Panc1 (cell line): ENCODE measurements around the gene DDIT4L. TPM values are rescaled to one million over a fixed set of nuclear protein-coding genes. Genes with fewer than 3 reads are reported as not detected.

Experiments used
- ATAC-seq: fragments of 200-7000 bp; cut with Tn5 transposase; 2 replicates; pipeline ENCODE4 v1.9.1; 2020; ENCODE audit warnings: mild to moderate bottlenecking, moderate library complexity
- BruUV-seq: library from RNA; stranded (reverse); fragments of 400-500 nt; replicated peaks from 2 replicates; lab custom pipeline; 2021; lab: Mats Ljungman, UMichigan
- CTCF ChIA-PET: fragments of 300-600 bp; sonication (Branson Sonifier 250); formaldehyde crosslinking; loops from one replicate; lab custom pipeline; 2022; ENCODE audit warnings: antibody characterized with exemption; lab: Charles Lee
- POLR2A ChIA-PET: fragments of 300-600 bp; sonication (Branson Sonifier 250); formaldehyde crosslinking; loops from one replicate; lab custom pipeline; 2022; ENCODE audit warnings: antibody characterized with exemption; lab: Charles Lee
- DNase-seq: peaks from one replicate; pipeline ENCODE4 v3.0.0-alpha.2; 2010; ENCODE audit warnings: low read depth, low spot score
- H3K27ac ChIP-seq: 2 replicates; pipeline ENCODE4 v1.5.1; 2011; ENCODE audit warnings: mild to moderate bottlenecking, low read length, inconsistent platforms
- H3K27me3 ChIP-seq: fragments of 200-500 bp; sonication (Bioruptor generic); 2 replicates; pipeline ENCODE4 v1.6.0; 2014; ENCODE audit warnings: low read length, inconsistent platforms; ENCODE audit not compliant: control insufficient read depth, insufficient read depth
- H3K36me3 ChIP-seq: fragments of 200-500 bp; sonication (Bioruptor generic); 2 replicates; pipeline ENCODE4 v1.5.1; 2014; ENCODE audit warnings: inconsistent platforms, mild to moderate bottlenecking, low read length, moderate library complexity; ENCODE audit not compliant: control insufficient read depth, insufficient read depth
- H3K4me1 ChIP-seq: 2 replicates; pipeline ENCODE4 v1.5.1; 2011; ENCODE audit warnings: inconsistent platforms, mild to moderate bottlenecking, low read length, moderate library complexity; ENCODE audit not compliant: control insufficient read depth, insufficient read depth
- H3K4me3 ChIP-seq, 2 experiments: 2 replicates each; pipeline ENCODE4 v1.5.1; 2011 to 2012; ENCODE audit warnings: low read depth in 2 of 2, low read length in 2 of 2, mild to moderate bottlenecking in 2 of 2, inconsistent platforms in 1 of 2, moderate library complexity in 1 of 2
- H3K9me3 ChIP-seq: fragments of 200-500 bp; sonication (Bioruptor generic); 2 replicates; pipeline ENCODE4 v1.5.1; 2014; ENCODE audit warnings: low read depth, mild to moderate bottlenecking, inconsistent platforms, low read length, moderate library complexity; ENCODE audit not compliant: control insufficient read depth, insufficient read depth
- POLR2AphosphoS5 ChIP-seq: IDR thresholded peaks from 2 replicates; pipeline ENCODE4 v1.6.1; 2012; ENCODE audit warnings: mild to moderate bottlenecking, low read depth, low read length, moderate library complexity
- REST ChIP-seq, 2 experiments: IDR thresholded peaks; 2 replicates each; pipeline ENCODE4 v1.6.1; 2011 to 2012; ENCODE audit warnings: low read depth in 2 of 2, control low read depth in 1 of 2, low read length in 1 of 2, mild to moderate bottlenecking in 1 of 2, moderate library complexity in 1 of 2; ENCODE audit not compliant: insufficient read depth in 1 of 2
- SIN3A ChIP-seq: IDR thresholded peaks from 2 replicates; pipeline ENCODE4 v1.6.1; 2012; ENCODE audit warnings: low read depth, mild to moderate bottlenecking, low read length, moderate library complexity, borderline replicate concordance; ENCODE audit not compliant: insufficient read depth
- TCF7L2 ChIP-seq: IDR thresholded peaks from 2 replicates; pipeline ENCODE4 v1.6.1; 2011; ENCODE audit warnings: mild to moderate bottlenecking, low read depth, low read length, inconsistent platforms
- in situ Hi-C: cut with HindIII; loops from 2 replicates; pipeline ENCODE4 v1.10.0; 2016; ENCODE audit warnings: low sequenced_read_pairs, low pct_unique_long_range_greater_than_20kb
- intact Hi-C: fragments of 100-400 bp; cut with micrococcal nuclease; formaldehyde crosslinking; loops from one replicate; pipeline ENCODE4 v1.10.0; 2022; ENCODE audit not compliant: unreplicated experiment
- total RNA-seq: library from RNA; stranded (reverse); gene quantifications from one replicate; pipeline ENCODE4 v1.2.1, GENCODE V29; 2021; ENCODE audit not compliant: unreplicated experiment
- TF ChIP-seq, protein P1 (sequence below): fragments of 450-650 bp; IDR thresholded peaks from 2 replicates; pipeline ENCODE4 v1.5.1; 2017; ENCODE audit warnings: mild to moderate bottlenecking

The DDIT4L gene
- total RNA-seq, 1 experiment from 2014 or later, result not detected

- Histone ChIP-seq H3K27ac (no peak overlapping the region), H3K27me3 (no peaks in the 10 kb centered on the region), H3K9me3 (no peaks in the 10 kb centered on the region), H3K4me3 (no peak overlapping the region), H3K36me3 (no peaks in the 10 kb centered on the region), H3K4me1 (no peaks in the 10 kb centered on the region)
- DNase-seq (no peak), ATAC-seq (no peak)
- POLR2A ChIA-PET, result no interaction called here
- no TSS peak for BruUV-seq
- TF ChIP-seq SIN3A (no peak), REST (IDR thresholded peaks at IDR 0.05; ENCODE audit: insufficient read depth in 1 of 2, low read depth in 2 of 2, low read length in 1 of 2) (no peak), POLR2AphosphoS5 (no peak), TCF7L2 (no peak)
- TF ChIP-seq, protein P1, sequence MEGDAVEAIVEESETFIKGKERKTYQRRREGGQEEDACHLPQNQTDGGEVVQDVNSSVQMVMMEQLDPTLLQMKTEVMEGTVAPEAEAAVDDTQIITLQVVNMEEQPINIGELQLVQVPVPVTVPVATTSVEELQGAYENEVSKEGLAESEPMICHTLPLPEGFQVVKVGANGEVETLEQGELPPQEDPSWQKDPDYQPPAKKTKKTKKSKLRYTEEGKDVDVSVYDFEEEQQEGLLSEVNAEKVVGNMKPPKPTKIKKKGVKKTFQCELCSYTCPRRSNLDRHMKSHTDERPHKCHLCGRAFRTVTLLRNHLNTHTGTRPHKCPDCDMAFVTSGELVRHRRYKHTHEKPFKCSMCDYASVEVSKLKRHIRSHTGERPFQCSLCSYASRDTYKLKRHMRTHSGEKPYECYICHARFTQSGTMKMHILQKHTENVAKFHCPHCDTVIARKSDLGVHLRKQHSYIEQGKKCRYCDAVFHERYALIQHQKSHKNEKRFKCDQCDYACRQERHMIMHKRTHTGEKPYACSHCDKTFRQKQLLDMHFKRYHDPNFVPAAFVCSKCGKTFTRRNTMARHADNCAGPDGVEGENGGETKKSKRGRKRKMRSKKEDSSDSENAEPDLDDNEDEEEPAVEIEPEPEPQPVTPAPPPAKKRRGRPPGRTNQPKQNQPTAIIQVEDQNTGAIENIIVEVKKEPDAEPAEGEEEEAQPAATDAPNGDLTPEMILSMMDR, result no peak
- in situ Hi-C loops, result no loop called here
- CTCF ChIA-PET, result no interaction called here
- intact Hi-C loops, result no loop called here
Measured at GRCh38 chr4:100208964-100209363, 18.7 kb upstream of the DDIT4L start.

DNA sequence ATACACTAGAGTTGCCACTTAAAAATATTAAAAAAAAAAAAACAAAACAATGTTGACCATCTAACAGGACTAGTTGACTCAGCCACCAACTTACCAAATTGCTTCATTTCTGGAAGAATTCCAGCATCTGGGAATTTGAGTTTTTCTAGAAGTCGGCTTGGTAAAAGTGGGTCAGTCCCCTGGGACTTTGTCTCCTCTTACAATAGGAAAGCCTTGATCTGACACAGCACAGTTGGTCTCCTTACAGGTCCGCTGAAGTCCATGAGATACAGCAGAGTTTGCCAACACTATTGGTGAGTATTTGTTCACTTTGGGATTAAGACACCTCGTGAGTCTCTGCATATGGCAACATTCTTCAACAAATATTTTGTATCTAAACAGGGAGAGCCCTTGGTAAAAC lies 18.2 kb upstream of the DDIT4L start:
- no peaks in the 10 kb centered on the region for H3K9me3 ChIP-seq
- H3K4me1 ChIP-seq, result no peaks in the 10 kb centered on the region
- DNase-seq (no peak), ATAC-seq (no peak)
- H3K4me3 ChIP-seq, result no peak overlapping the region
- in situ Hi-C loops, result no loop called here
- POLR2A ChIA-PET, result no interaction called here
- no peaks in the 10 kb centered on the region for H3K36me3 ChIP-seq
- H3K27ac ChIP-seq, result no peak overlapping the region
- CTCF ChIA-PET, result no interaction called here
- no peak for TF ChIP-seq SIN3A
- TF ChIP-seq, protein P1, result no peak
- no peak for TF ChIP-seq POLR2AphosphoS5
- no peak for TF ChIP-seq TCF7L2
- no peak for TF ChIP-seq REST (IDR thresholded peaks at IDR 0.05; ENCODE audit: insufficient read depth in 1 of 2, low read depth in 2 of 2, low read length in 1 of 2)
- H3K27me3 ChIP-seq, result no peaks in the 10 kb centered on the region
- intact Hi-C loops, result no loop called here
- no TSS peak for BruUV-seq
